ENCODE measurements around the gene KBTBD4.

Gene KBTBD4

DNA sequence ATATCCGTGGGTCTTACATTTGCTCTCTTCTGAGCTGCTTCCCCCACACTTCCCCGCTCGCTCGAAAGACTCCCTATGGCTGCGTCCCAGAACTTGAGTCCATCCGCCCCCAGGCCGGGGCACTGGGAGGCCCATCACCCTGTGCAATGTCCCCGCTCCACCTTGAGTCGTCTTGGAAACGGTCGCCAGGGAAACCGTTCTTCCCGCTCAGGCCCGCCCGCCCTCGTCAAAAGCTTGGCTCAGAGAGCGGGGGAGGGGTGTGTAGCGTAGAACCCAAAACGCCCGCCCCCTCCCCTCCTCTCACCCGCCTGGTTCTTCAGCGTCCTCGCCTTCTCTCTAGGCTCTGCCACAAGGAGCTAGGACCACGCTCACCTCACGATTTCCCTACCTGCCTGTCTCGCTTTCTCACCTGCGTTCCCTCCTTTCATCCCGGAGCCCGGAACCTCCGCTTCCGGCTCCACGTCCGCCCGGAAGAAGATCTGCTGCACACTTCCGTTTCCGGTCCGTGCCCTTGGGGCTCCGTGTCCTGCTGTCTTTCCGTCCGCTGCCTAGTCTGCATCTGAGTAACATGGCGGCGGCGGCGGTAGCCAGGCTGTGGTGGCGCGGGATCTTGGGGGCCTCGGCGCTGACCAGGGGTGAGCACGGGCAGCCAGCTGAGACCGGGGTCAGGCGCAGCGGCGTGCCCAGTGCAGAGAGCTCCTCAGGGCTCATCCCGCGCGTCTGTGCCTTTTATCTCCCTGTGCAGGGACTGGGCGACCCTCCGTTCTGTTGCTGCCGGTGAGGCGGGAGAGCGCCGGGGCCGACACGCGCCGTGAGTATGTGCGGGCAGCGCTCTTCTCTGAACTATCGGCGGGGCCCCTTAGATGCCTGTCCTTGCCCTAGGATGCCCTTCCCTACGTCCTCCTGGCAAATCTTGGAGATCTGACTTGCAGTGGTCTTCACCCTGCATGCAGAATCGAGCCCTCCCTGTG is at the start of gene KBTBD4, which contains the start of gene NDUFS3:
KBTBD4 (minus strand) TSS at position 447 of the 971 bp plus-strand sequence; CDS start at position 428, 19 bp downstream.
NDUFS3 (plus strand) TSS at position 551 of the 971 bp plus-strand sequence; CDS start at position 569, 18 bp downstream.
- peak; percentile 95 for DNase-seq

DNA sequence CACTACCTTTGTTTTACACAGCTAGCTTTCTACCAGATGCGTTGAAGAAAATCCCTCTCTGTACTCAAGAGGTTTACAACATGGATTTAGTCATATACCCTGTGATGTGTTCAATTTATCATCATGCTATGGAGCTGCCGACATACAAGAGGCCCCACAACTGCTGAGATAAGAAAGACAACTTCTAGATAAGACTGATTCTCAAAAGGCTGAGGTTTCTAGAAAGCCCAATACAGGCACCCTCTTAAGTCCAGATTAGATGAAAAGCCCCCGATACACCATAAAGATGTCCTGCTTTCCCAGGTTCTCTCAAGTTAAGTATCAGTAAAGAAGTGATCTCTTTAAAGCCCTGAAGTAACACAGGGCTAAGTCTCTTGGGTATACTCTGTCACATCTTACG is 49.3 kb upstream of the KBTBD4 start:
- no peak for DNase-seq

GRCh38 chr11:47626234-47626633 is 47.5 kb upstream of the KBTBD4 start:
- DNase-seq: no peak

GRCh38 chr11:47620836-47621378 is 42.1 kb upstream of the KBTBD4 start:
- no peak for DNase-seq

DNA sequence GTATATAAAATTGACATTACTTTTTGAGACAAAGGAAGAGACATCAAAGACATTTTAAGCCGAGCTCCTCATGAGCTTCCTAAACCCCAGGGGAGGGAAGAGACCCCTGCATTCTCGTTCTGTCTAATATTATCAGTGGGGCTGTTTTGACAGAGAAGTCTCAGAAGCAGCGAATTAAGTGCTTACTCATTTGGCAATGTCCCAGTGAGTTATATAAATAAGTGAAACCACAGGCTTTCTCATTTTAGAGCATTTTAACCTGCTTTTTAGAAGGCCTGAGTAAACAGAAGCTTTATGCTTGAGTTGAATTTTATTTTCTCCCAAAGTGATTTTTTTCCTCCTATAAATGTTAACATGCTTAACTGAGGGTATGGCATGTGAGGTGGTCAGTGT is 38.6 kb upstream of the KBTBD4 start:
- DNase-seq: peak; percentile 43

DNA sequence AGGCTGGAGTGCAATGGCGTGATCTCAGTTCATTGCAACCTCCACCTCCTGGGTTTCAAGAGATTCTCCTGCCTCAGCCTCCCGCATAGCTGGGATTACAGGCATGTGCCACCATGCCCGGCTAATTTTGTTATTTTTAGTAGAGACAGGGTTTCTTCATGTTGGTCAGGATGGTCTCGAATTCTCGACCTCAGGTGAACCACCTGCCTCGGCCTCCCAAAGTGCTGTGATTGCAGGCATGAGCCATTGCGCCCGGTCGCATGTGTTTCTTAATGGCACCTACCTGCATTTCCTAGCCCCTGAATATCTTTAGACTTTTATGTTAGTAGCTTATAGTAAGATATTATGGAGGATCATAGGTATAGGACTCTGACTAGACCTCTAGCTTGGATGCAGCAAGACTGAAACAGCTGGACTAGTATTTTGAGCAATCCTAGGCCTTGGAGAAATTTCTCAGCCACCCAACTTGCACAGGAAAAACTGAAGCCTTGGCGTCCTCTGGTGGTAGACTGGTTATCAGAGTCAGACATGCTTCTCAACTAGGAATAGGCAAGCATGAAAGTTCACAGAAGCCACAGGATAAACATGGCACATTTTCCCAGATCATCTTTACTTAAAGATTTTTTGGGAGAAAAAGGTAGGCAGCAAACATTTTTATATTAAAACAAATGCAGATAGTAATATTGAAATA is 38.1 kb upstream of the KBTBD4 start:
- peak; percentile 79 for DNase-seq

- no peak for DNase-seq
These were observed 36.5 kb upstream of the KBTBD4 start for GRCh38 chr11:47615249-47615648.

DNA sequence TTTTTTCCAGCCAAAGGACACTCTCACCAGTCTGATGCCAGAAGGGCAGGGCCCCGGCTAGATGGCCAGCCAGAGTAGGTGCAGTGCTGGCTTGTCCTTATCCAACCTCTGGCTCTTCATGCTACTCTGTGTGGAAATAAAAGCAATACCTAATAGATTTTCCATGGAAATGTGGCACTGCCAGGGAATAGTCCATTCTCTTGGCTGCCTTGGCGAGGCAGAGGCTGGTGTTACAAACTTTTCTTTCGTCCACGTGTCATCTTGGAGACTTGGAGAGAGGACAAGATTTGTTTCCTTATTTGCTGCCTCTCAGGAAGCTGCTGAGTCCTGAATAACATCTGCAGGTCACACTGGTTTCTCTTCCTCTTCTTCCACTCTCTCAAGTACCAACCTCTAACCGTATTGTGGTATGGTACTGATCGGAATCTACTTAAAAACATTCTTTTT is 32.6 kb upstream of the KBTBD4 start:
- DNase-seq: peak; percentile 68

- peak; percentile 58 for DNase-seq
These were observed 30.9 kb upstream of the KBTBD4 start for GRCh38 chr11:47609675-47610074.

DNA sequence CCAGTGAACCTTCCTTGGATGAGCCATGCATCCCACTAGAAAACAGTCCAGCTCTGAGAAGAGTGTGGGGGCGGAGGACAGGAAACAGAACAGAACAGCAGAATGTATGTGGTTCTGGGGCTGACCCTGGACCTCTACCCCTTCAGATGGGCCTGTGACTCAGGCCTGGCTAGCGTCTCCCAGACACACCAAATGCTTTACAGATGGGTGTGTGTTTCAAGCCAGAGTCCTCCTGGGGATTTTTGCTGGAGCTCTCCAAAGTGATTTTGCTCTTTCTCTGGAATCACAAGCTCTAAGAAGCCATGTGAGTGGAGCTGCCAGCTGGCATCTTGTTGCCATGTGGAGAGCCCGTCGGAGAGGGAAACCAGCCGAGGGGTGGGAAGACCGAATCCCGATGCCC is 28.6 kb upstream of the KBTBD4 start:
- no peak for DNase-seq

DNA sequence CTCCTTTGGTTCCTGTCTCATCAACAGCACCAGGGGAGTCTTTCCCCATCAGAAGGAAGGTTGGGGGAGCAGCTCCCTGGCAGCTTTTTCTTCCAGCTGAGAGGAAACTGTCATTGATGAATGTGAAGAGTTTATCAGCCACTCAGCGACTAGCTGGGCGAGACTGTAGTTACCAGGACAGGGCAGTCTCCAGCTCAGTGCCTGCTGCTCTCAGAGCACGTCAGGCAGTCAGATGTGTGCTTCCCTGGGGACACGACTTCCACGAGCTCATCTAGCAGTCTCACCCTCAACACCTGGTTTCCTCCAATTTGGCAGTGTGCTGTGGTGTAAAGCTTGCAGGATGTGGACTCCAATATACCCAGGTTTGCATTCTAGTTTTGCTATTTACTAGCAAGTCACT is 28.0 kb upstream of the KBTBD4 start:
- DNase-seq: no peak

DNA sequence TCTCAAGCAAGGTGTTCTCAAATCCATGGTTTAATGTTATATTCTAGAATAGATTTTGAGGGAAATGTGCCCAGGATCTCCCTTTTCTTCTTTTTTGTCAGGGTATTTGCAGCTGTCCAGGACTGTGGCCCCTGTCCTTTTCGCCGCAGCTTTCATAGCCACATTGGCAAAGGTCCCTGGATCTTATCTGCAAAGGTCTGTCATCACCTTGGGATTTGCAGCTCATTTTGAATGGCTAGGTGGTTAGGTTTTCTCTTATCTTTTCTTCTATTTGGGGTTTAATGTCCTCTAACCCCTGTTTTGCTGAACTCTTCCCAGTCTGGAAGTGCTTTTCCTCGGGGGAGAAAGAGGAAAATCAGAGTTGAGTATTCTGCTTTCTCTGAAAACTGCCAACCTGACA is 27.2 kb upstream of the KBTBD4 start:
- no peak for DNase-seq

DNA sequence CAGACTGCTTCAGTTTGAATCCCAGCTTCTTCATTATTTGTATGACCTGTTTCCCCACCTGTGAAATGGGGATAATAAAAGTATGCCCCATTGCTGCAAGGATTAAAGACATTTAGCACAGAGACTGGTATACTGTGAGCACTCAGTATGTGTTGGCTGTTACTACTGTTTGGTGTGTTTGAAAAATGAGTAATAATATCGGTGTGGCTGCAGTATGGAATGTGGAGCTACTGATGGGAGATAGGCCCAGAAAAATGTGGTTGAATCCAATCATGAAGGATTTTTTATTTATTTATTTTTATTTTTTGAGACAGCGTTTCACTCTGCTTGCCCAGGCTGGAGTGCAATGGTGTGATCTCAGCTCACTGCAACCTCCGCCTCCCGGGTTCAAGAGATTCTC is 24.5 kb upstream of the KBTBD4 start:
- no peak for DNase-seq

- no peak for DNase-seq
These were observed 21.1 kb upstream of the KBTBD4 start for GRCh38 chr11:47599902-47600301.

DNA sequence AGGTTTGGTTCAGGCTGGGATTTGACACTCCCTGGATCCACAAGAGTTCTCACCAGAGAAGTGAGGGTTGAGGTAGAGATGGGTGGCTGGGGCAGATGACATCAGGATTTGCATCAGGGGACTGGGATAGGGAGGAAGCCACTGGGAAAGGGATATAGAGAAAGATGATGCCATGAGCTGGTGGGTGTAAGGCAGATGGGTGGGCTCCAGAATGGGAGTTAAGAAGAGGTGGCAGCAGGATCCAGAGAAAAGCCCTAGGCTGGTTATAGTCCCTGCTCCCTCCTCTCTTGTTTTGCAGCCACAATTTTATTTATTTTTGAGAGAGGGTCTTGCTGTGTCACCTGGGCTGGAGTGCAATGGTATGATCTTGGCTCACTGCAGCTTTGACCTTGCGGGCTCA is 17.2 kb upstream of the KBTBD4 start:
- no peak for DNase-seq

DNA sequence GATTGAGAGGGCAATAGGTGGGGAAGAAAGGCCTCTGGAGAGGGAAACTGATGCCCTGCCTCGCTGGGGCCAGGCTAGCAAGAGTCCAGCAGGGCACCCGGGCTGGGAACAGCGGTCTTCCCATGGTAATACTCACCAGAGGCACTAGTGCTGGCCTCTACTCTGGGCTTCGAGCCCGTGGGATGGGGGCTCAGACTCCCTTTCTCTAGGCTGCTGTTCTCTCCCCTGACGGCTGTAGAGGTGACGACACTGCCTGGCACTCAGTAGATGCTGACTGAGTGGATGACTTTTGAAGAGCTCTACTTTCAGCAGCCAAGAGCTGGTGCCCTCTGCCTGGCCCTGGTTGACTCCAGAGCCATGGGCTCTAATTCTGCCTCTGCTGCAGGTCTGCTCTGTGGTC is 16.3 kb upstream of the KBTBD4 start:
- peak; percentile 25 for DNase-seq

- DNase-seq: no peak
These were observed 15.4 kb upstream of the KBTBD4 start, which contains the start of gene C1QTNF4 for GRCh38 chr11:47593934-47594855. Gene C1QTNF4 (minus strand): TSS chr11:47594411. CDS start chr11:47590810, 3,601 bp downstream.

DNA sequence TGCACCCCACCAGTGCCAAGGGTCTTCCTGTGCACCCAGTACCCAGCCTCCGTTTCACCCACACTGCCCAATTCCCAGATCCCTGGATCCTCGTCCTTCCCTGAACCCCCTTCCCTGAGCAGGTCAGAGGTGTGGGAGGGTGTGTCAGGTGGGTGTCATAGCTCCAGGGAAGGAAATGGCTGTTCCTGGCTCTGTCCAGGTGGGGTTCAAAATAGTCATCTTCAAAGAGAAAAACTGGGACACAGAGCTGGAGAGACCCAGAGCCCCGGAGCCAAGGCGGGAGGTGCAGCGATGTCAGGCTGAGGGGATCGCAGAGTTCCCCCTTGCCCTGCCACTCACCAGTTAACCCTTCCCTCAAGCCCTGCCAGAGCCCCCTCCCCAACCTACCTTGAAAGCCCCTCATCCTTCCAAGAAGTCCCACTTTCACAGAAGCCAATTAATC is 14.7 kb upstream of the KBTBD4 start:
- DNase-seq: no peak

DNA sequence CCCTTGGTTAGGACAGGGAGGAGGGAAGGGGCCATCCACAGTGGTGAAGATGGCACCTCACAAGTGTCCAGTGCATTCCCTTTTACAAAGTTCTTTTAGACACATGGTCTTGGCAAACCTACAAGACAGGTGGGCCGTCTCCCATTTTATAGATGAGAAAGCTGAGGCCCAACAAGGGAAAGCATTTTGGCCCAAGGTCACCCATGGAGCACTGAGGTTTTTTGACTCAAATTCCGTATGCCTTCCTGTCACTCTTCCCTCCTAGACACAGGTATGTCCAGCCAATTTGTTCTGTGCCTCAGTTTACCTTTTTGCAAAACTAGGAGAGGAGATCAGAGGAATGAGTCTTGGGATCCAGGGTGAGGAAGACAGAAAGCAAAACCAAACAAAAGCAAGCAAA is 14.2 kb upstream of the KBTBD4 start:
- DNase-seq: no peak

- DNase-seq: no peak
These were observed 13.5 kb upstream of the KBTBD4 start for GRCh38 chr11:47592251-47592650.

DNA sequence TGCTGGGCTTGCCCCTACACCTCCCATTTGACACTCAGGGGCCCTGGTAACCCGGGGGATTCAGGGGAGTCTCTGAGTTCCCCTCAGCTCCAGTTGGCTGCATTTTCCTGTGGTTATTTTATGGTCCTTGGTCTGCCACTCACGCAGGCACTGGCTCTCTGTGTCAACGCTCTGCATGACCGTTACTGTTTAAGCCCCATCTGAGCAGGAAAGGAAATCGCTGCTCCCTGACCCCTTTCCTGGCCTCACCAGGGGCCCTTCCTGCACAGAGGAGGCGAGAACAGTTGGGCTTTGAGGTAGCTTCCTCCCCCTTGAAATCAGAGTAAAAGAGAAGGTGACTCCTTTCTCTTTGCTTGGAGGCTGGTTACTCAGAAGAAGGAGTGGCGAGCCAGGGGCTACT is 13.0 kb upstream of the KBTBD4 start:
- DNase-seq: peak; percentile 76

Measured in hematopoietic multipotent progenitor cell treated with erythropoietin and hydrocortisone succinate and interleukin-3 and kit ligand, for 4 days (in vitro differentiated cells).